GM13976 (cell line): ENCODE results near the gene GLYR1.
"Not testable (repeated sequence)": the region's sequence is repeated elsewhere in the genome, so short reads cannot be mapped to it uniquely, and the experiment has no call there.

Source experiments
- DNase-seq: peaks from one replicate; pipeline ENCODE4 v3.0.0; 2012; ENCODE audit warnings: low spot score
- CTCF ChIP-seq: IDR thresholded peaks from 2 replicates; pipeline ENCODE4 v1.5.1; 2012; ENCODE audit warnings: borderline replicate concordance, mild to moderate bottlenecking; ENCODE audit not compliant: insufficient read depth; ENCODE audit errors: extremely low read depth, missing control alignments, control extremely low read depth
- in situ Hi-C: fragments of 300-500 bp; cut with MboI; formaldehyde crosslinking; loops from one replicate; pipeline ENCODE4 v1.12.0; 2022; ENCODE audit warnings: low sequenced_read_pairs, mixed read lengths, inconsistent platforms; ENCODE audit not compliant: unreplicated experiment

The GLYR1 gene

DNA sequence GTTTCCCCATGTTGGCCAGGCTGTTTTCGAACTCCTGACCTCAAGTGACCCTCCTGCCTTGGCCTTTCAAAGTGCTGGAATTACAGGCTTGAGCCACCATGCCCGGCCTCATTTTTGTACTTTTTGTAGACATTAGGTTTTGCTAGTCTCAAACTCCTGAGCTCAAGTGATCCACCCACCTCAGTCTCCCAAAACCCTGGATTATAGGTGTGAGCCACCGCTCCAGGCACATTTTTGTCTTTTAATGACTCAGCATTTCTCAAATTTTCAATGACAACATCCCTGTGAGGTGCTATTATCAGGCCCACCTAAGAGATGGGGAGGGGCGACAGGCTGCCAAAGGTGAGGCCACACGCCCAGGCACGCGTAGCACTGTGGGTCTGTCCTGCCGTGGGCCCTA is 60.0 kb downstream of the GLYR1 start:
- DNase-seq, result no peak
- no peak for TF ChIP-seq CTCF
- in situ Hi-C loops, result no loop called here

GRCh38 chr16:4785758-4786433 is 61.2 kb downstream of the GLYR1 start:
- TF ChIP-seq CTCF, result no peak

GRCh38 chr16:4784444-4784987 is 62.6 kb downstream of the GLYR1 start:
- in situ Hi-C loops, DNase-seq: not testable (repeated sequence)

More at GRCh38 chr16:4785758-4786433, 61.2 kb downstream of the GLYR1 start:
- in situ Hi-C loops, result no loop called here
- DNase-seq, result no peak

DNA sequence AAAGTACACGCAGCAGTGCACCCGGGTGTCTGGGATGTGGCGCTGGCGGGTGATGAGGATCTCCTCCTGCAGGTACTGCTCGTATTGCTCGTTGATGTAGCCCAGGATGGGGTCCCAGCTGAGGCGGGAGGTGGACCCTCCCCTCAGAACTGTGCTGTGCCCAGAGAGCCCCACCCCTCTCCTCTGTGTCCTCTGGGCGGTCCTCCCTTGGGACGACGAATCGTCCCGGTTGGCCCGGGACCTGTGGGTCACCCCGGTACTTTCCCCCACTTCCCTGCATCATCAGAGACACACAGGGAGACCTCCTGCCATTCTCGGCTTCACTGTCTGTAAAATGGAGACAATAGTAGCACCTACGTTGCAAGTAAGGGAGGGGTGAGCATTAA is 63.1 kb downstream of the GLYR1 start:
- TF ChIP-seq CTCF, result no peak
- DNase-seq, result no peak
- in situ Hi-C loops, result no loop called here

GRCh38 chr16:4783251-4783950 is 63.7 kb downstream of the GLYR1 start:
- no peak for TF ChIP-seq CTCF
- DNase-seq, result no peak
- in situ Hi-C loops, result no loop called here

DNA sequence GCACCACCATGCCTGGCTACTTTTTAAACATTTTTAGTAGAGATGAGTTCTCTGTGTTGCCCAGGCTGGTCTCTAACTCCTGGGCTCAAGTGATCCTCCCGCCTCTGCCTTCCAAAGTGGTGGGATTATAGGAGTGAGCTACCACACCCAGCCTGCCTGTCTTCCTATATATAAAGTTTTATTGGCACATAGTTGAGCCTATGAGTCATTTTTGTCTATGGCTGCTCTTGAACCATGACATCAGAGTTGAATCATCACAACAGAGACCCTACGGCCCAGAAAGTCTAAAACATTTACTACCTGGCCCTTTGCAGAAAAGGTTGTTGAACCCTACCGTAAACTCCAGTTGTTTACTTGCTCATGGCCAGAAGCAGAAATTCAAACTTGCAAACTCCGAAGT is 66.9 kb downstream of the GLYR1 start:
- in situ Hi-C loops, result no loop called here
- DNase-seq, result no peak
- no peak for TF ChIP-seq CTCF

DNA sequence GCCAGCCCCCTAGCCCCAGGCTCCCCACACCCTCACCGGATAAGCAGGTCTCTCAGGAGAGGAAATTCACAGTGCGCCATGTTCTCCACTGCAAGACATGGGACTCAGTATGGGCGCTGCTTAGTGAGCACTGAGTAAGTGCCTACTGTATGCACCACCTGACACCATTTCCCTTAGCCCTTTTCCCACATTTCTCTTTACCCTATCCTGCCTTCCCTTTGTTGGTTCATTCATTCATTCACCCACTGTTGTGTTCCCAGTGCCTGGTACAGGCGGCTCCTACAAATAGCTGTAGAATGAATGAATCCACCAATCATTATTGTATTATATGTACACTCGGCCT is 69.1 kb downstream of the GLYR1 start:
- in situ Hi-C loops, result no loop called here
- TF ChIP-seq CTCF, result no peak
- DNase-seq, result no peak
